ENCODE data around the gene QRFP.
A peak's percentile ranks its signal among the peaks of the same experiment; 100 is the strongest.

The QRFP gene

GRCh38 chr9:130866474-130866965 is 30.1 kb downstream of the QRFP start:
- DNase-seq: peak; percentile 87
- peak; percentile 100 for TF ChIP-seq CTCF (IDR thresholded peaks at IDR 0.05; ENCODE audit: low read depth, low read length)
- peaks cover 8% of the 10 kb centered on the region for H3K4me1 ChIP-seq

GRCh38 chr9:130865921-130866320 is 30.7 kb downstream of the QRFP start:
- Histone ChIP-seq H3K4me1 (peaks cover 8% of the 10 kb centered on the region), H3K4me3 (ENCODE audit: low read depth, low read length) (no peak overlapping the region), H3K36me3 (peaks cover 36% of the 10 kb centered on the region), H3K9me3 (no peaks in the 10 kb centered on the region), H3K27me3 (no peaks in the 10 kb centered on the region)
- no peak for DNase-seq
- no peak for TF ChIP-seq CTCF (IDR thresholded peaks at IDR 0.05; ENCODE audit: low read depth, low read length)

More at GRCh38 chr9:130866474-130866965, 30.1 kb downstream of the QRFP start:
- Histone ChIP-seq H3K36me3 (peaks cover 32% of the 10 kb centered on the region), H3K27me3 (no peaks in the 10 kb centered on the region), H3K4me3 (ENCODE audit: low read depth, low read length) (no peak overlapping the region), H3K9me3 (no peaks in the 10 kb centered on the region)

GRCh38 chr9:130864541-130864940 is 32.1 kb downstream of the QRFP start:
- no peak for TF ChIP-seq CTCF (IDR thresholded peaks at IDR 0.05; ENCODE audit: low read depth, low read length)
- no peak for DNase-seq
- no peaks in the 10 kb centered on the region for H3K9me3 ChIP-seq
- H3K4me1 ChIP-seq: no peaks in the 10 kb centered on the region
- no peaks in the 10 kb centered on the region for H3K27me3 ChIP-seq
- H3K36me3 ChIP-seq: peaks cover 40% of the 10 kb centered on the region
- no peak overlapping the region for H3K4me3 ChIP-seq (ENCODE audit: low read depth, low read length)

- no peak overlapping the region for H3K4me3 ChIP-seq (ENCODE audit: low read depth, low read length)
- H3K9me3 ChIP-seq: no peaks in the 10 kb centered on the region
- H3K36me3 ChIP-seq: peaks cover 48% of the 10 kb centered on the region
- no peaks in the 10 kb centered on the region for H3K27me3 ChIP-seq
- DNase-seq: no peak
- H3K4me1 ChIP-seq: no peaks in the 10 kb centered on the region
- TF ChIP-seq CTCF (IDR thresholded peaks at IDR 0.05; ENCODE audit: low read depth, low read length): no peak
These were observed 33.9 kb downstream of the QRFP start for GRCh38 chr9:130862747-130863146.

- no peak overlapping the region for H3K4me3 ChIP-seq (ENCODE audit: low read depth, low read length)
- no peaks in the 10 kb centered on the region for H3K27me3 ChIP-seq
- peaks cover 48% of the 10 kb centered on the region for H3K36me3 ChIP-seq
- no peak for TF ChIP-seq CTCF (IDR thresholded peaks at IDR 0.05; ENCODE audit: low read depth, low read length)
- no peak for DNase-seq
- no peaks in the 10 kb centered on the region for H3K9me3 ChIP-seq
- H3K4me1 ChIP-seq: no peaks in the 10 kb centered on the region
These were observed 34.4 kb downstream of the QRFP start for GRCh38 chr9:130862217-130862616.

GRCh38 chr9:130861372-130862180 is 35.0 kb downstream of the QRFP start:
- DNase-seq: no peak
- TF ChIP-seq CTCF (IDR thresholded peaks at IDR 0.05; ENCODE audit: low read depth, low read length): no peak
- no peak overlapping the region for H3K4me3 ChIP-seq (ENCODE audit: low read depth, low read length)
- no peaks in the 10 kb centered on the region for H3K9me3 ChIP-seq
- no peaks in the 10 kb centered on the region for H3K4me1 ChIP-seq
- H3K27me3 ChIP-seq: no peaks in the 10 kb centered on the region
- peaks cover 46% of the 10 kb centered on the region for H3K36me3 ChIP-seq
